Measurements from ENCODE around the gene CTTNBP2. TPM values are rescaled to one million over a fixed set of nuclear protein-coding genes. Genes with fewer than 3 reads are reported as not detected.

CTTNBP2 gene
- total RNA-seq, 1 donor from 2014 or later = 6.3 TPM

GRCh38 chr7:117790251-117790650 lies 83.0 kb downstream of the CTTNBP2 start:
- H3K4me3 ChIP-seq = no peak overlapping the region
- no peaks in the 10 kb centered on the region for H3K36me3 ChIP-seq
- no peaks in the 10 kb centered on the region for H3K27me3 ChIP-seq
- no peak for ATAC-seq
- H3K9me3 ChIP-seq = no peaks in the 10 kb centered on the region
- no peak for DNase-seq
- no peak overlapping the region for H3K27ac ChIP-seq
- TF ChIP-seq CTCF (IDR thresholded peaks at IDR 0.05) = no peak
- H3K4me1 ChIP-seq = no peaks in the 10 kb centered on the region
- intact Hi-C loops (cut with DNase I) = no loop called here

DNA sequence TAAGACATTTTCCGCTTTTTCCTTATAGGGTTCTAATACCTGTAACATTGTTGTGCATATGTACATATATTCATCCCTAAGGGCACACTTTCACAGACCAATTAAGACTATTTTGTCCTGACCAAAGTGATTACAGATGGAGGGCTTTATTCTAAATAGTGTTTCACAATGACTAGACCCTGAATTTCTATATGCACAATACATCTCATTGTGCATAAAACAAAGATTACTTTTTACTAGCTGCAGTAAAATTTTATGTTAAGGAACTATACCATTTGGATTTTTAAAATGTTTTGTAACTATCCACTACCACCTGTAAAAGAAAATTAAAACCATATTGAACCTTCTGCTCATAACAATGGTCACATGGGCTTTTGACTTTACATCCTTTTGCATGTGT lies 87.8 kb downstream of the CTTNBP2 start:
- Histone ChIP-seq H3K4me3 (no peak overlapping the region), H3K4me1 (no peaks in the 10 kb centered on the region), H3K9me3 (no peaks in the 10 kb centered on the region), H3K27me3 (no peaks in the 10 kb centered on the region), H3K36me3 (no peaks in the 10 kb centered on the region), H3K27ac (no peak overlapping the region)
- DNase-seq = no peak
- TF ChIP-seq CTCF (IDR thresholded peaks at IDR 0.05) = no peak
- no peak for ATAC-seq
- intact Hi-C loops (cut with DNase I) = no loop called here

DNA sequence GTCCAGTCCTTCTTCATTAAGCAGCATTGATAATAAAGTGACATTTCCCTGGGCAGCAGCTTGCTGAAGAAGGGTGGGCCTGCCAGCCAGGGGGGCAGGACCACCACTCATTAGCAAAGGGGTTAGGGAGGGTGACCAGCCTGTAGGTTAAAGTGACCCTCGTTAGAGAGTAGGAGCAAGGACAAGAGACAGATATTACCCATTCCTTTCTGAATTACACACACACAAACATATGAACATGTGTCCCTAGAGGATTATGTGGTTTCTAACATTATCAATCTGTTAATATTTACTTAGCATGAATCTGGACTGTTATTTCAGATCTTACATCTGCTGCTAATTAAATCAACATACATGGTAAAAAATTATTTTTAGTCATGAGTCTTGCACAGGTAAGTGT lies 88.9 kb downstream of the CTTNBP2 start:
- Histone ChIP-seq H3K4me3 (no peak overlapping the region), H3K36me3 (no peaks in the 10 kb centered on the region), H3K27ac (no peak overlapping the region), H3K4me1 (no peaks in the 10 kb centered on the region), H3K9me3 (no peaks in the 10 kb centered on the region), H3K27me3 (no peaks in the 10 kb centered on the region)
- no peak for TF ChIP-seq CTCF (IDR thresholded peaks at IDR 0.05)
- DNase-seq (no peak), ATAC-seq (no peak)
- intact Hi-C loops (cut with DNase I) = no loop called here

DNA sequence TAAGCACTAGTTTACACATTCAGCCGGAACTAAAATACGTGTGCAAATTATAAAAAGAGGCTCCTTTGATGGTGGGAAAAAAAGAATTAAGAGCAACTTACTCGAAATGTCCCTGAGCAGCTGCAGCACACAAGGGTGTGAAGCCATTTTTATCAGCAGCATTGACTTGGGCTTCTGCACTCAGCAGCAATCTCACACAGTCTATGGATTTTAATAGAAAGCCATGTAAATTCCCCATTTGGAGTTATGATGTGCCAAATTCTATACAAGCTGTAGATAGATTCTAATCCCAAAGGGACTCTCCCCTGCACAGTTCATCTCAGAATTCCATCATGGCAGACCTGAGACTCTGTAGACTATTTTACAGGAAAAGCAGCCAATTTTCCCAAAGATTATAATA lies 90.5 kb downstream of the CTTNBP2 start:
- no peak for TF ChIP-seq CTCF (IDR thresholded peaks at IDR 0.05)
- intact Hi-C loops (cut with DNase I) = no loop called here
- Histone ChIP-seq H3K36me3 (no peaks in the 10 kb centered on the region), H3K4me1 (no peaks in the 10 kb centered on the region), H3K27ac (no peak overlapping the region), H3K9me3 (no peaks in the 10 kb centered on the region), H3K27me3 (no peaks in the 10 kb centered on the region), H3K4me3 (no peak overlapping the region)
- no peak for ATAC-seq
- DNase-seq = no peak

DNA sequence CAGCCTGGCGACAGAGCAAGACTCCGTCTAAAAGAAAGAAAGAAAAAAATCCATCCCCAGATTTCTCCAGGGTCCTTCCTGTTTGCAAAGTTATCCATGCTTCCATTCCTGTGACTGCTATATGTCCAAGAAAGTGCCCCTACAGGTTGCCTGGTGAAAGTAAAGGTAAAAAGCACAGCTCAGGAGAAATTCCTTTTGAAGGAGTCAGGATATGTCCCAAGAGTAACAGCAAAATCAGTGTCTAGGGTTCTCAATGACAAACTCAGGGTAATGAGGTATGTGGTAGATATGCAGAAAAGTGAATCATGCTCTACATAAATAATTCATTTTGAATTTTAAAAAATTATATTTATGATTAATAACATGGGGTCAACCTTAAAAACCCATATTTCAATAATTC lies 91.5 kb downstream of the CTTNBP2 start:
- intact Hi-C loops (cut with DNase I) = no loop called here

More for the DNA sequence above, 91.5 kb downstream of the CTTNBP2 start:
- H3K27ac ChIP-seq = no peak overlapping the region
- no peaks in the 10 kb centered on the region for H3K4me1 ChIP-seq
- H3K27me3 ChIP-seq = no peaks in the 10 kb centered on the region
- no peaks in the 10 kb centered on the region for H3K36me3 ChIP-seq
- no peak overlapping the region for H3K4me3 ChIP-seq
- no peaks in the 10 kb centered on the region for H3K9me3 ChIP-seq
- no peak for ATAC-seq
- no peak for DNase-seq
- TF ChIP-seq CTCF (IDR thresholded peaks at IDR 0.05) = no peak
